SK-N-SH treated with all-trans-retinoic acid at 6 μM for 48 hours (cell line): ENCODE data around the gene COX7B.

ENCODE experiments used
- BACH2 ChIP-seq: fragments of 250-450 bp; sonication (Bioruptor Pico); IDR thresholded peaks from 2 replicates; pipeline ENCODE4 v1.9.0; 2021; ENCODE audit warnings: mild to moderate bottlenecking, borderline replicate concordance
- ESRRG ChIP-seq: fragments of 250-450 bp; sonication (Bioruptor Pico); IDR thresholded peaks from 2 replicates; pipeline ENCODE4 v1.6.1; 2021; ENCODE audit warnings: mild to moderate bottlenecking
- GLIS3 ChIP-seq: fragments of 250-450 bp; sonication (Bioruptor Pico); IDR thresholded peaks from 2 replicates; pipeline ENCODE4 v1.5.0; 2020; ENCODE audit warnings: mild to moderate bottlenecking, moderate library complexity
- OSR1 ChIP-seq: fragments of 250-450 bp; sonication (Bioruptor Pico); IDR thresholded peaks from 2 replicates; pipeline ENCODE4 v1.8.0; 2022; ENCODE audit warnings: moderate library complexity, mild to moderate bottlenecking, inconsistent platforms
- PATZ1 ChIP-seq: fragments of 250-450 bp; sonication (Bioruptor Pico); IDR thresholded peaks from 2 replicates; pipeline ENCODE4 v1.8.0; 2020; ENCODE audit warnings: mild to moderate bottlenecking, moderate library complexity, borderline replicate concordance
- RARB ChIP-seq: fragments of 250-450 bp; sonication (Bioruptor Pico); IDR thresholded peaks from 2 replicates; pipeline ENCODE4 v1.8.0; 2021; ENCODE audit warnings: mild to moderate bottlenecking, moderate library complexity
- SNAI2 ChIP-seq: fragments of 250-450 bp; sonication (Bioruptor Pico); IDR thresholded peaks from 2 replicates; pipeline ENCODE4 v1.5.0; 2020; ENCODE audit warnings: mild to moderate bottlenecking, moderate library complexity
- ZFP3 ChIP-seq: fragments of 250-450 bp; sonication (Bioruptor Pico); IDR thresholded peaks from 2 replicates; pipeline ENCODE4 v1.5.0; 2020; ENCODE audit warnings: mild to moderate bottlenecking, moderate library complexity
- ZFP30 ChIP-seq: fragments of 450-650 bp; formaldehyde crosslinking; IDR thresholded peaks from 2 replicates; pipeline ENCODE4 v1.5.0; 2022; ENCODE audit warnings: mild to moderate bottlenecking, moderate library complexity
- TF ChIP-seq, protein P1 (sequence below): fragments of 250-450 bp; sonication (Bioruptor Pico); IDR thresholded peaks from 2 replicates; pipeline ENCODE4 v1.5.0; 2020; ENCODE audit warnings: mild to moderate bottlenecking, moderate library complexity

GRCh38 chrX:77935886-77936285 lies 36.6 kb downstream of the COX7B start:
- no peak for TF ChIP-seq GLIS3
- TF ChIP-seq, protein P1, sequence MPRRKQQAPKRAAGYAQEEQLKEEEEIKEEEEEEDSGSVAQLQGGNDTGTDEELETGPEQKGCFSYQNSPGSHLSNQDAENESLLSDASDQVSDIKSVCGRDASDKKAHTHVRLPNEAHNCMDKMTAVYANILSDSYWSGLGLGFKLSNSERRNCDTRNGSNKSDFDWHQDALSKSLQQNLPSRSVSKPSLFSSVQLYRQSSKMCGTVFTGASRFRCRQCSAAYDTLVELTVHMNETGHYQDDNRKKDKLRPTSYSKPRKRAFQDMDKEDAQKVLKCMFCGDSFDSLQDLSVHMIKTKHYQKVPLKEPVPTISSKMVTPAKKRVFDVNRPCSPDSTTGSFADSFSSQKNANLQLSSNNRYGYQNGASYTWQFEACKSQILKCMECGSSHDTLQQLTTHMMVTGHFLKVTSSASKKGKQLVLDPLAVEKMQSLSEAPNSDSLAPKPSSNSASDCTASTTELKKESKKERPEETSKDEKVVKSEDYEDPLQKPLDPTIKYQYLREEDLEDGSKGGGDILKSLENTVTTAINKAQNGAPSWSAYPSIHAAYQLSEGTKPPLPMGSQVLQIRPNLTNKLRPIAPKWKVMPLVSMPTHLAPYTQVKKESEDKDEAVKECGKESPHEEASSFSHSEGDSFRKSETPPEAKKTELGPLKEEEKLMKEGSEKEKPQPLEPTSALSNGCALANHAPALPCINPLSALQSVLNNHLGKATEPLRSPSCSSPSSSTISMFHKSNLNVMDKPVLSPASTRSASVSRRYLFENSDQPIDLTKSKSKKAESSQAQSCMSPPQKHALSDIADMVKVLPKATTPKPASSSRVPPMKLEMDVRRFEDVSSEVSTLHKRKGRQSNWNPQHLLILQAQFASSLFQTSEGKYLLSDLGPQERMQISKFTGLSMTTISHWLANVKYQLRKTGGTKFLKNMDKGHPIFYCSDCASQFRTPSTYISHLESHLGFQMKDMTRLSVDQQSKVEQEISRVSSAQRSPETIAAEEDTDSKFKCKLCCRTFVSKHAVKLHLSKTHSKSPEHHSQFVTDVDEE (CRISPR knock-in tag), result no peak
- TF ChIP-seq BACH2 (CRISPR knock-in tag), result no peak
- no peak for TF ChIP-seq ZFP30 (CRISPR knock-in tag)
- no peak for TF ChIP-seq SNAI2 (CRISPR knock-in tag)
- no peak for TF ChIP-seq ZFP3
- TF ChIP-seq OSR1 (CRISPR knock-in tag), result no peak
- TF ChIP-seq ESRRG (CRISPR knock-in tag), result no peak
- no peak for TF ChIP-seq RARB
- no peak for TF ChIP-seq PATZ1
